ENCODE results near the gene KREMEN1.

DNA sequence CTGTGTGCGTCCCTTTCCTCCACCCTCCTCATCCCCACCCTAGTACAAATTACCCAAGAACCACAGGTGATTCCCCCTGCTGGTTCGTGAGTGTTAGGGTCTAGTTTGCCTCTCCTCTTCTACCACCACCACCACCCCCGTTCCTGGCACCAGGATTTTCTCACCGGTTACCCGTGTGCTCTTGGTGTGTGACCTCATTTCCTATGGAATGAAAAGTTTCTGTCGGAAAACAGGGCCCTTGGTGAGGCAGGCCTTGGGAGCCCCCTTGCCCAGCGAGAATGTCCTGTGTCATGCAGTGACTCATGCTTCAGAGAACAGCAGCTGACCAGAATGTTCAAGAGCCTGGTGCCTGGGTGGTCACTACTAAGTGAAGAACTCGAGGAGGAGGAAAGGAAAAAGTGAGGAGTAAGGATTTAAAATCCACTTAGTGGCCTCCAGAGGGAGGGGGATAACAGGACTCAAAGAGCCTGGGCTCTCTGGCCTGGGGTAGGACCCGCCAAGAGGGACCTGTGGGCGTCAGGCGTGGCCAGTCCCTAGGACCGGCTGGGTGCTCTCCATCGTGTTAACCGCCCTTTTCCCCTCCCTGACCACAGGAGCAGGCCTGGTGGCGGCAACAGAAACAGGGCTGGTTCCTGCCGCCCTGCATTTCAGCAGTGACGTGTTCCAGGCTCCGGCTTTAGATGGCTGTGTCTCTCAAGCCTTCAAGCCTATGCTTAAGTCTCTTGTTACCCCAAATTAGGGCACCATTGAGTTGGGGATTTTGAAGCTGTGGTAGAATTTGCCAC lies 41.4 kb upstream of the KREMEN1 start:
- TF ChIP-seq, protein P1, sequence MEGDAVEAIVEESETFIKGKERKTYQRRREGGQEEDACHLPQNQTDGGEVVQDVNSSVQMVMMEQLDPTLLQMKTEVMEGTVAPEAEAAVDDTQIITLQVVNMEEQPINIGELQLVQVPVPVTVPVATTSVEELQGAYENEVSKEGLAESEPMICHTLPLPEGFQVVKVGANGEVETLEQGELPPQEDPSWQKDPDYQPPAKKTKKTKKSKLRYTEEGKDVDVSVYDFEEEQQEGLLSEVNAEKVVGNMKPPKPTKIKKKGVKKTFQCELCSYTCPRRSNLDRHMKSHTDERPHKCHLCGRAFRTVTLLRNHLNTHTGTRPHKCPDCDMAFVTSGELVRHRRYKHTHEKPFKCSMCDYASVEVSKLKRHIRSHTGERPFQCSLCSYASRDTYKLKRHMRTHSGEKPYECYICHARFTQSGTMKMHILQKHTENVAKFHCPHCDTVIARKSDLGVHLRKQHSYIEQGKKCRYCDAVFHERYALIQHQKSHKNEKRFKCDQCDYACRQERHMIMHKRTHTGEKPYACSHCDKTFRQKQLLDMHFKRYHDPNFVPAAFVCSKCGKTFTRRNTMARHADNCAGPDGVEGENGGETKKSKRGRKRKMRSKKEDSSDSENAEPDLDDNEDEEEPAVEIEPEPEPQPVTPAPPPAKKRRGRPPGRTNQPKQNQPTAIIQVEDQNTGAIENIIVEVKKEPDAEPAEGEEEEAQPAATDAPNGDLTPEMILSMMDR (IDR thresholded peaks at IDR 0.05; ENCODE audit: insufficient read depth, low read length): no peak
- no peak for TF ChIP-seq GABPA (IDR thresholded peaks at IDR 0.05; ENCODE audit: low read depth)
- no peak for TF ChIP-seq POLR2AphosphoS5 (IDR thresholded peaks at IDR 0.05; ENCODE audit: low read depth)
- TF ChIP-seq, protein P2, sequence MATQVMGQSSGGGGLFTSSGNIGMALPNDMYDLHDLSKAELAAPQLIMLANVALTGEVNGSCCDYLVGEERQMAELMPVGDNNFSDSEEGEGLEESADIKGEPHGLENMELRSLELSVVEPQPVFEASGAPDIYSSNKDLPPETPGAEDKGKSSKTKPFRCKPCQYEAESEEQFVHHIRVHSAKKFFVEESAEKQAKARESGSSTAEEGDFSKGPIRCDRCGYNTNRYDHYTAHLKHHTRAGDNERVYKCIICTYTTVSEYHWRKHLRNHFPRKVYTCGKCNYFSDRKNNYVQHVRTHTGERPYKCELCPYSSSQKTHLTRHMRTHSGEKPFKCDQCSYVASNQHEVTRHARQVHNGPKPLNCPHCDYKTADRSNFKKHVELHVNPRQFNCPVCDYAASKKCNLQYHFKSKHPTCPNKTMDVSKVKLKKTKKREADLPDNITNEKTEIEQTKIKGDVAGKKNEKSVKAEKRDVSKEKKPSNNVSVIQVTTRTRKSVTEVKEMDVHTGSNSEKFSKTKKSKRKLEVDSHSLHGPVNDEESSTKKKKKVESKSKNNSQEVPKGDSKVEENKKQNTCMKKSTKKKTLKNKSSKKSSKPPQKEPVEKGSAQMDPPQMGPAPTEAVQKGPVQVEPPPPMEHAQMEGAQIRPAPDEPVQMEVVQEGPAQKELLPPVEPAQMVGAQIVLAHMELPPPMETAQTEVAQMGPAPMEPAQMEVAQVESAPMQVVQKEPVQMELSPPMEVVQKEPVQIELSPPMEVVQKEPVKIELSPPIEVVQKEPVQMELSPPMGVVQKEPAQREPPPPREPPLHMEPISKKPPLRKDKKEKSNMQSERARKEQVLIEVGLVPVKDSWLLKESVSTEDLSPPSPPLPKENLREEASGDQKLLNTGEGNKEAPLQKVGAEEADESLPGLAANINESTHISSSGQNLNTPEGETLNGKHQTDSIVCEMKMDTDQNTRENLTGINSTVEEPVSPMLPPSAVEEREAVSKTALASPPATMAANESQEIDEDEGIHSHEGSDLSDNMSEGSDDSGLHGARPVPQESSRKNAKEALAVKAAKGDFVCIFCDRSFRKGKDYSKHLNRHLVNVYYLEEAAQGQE (IDR thresholded peaks at IDR 0.05; ENCODE audit: insufficient replicate concordance, low read depth): no peak
- no peak for TF ChIP-seq SPI1 (IDR thresholded peaks at IDR 0.05; ENCODE audit: borderline replicate concordance, low read depth)

Data from HL-60 (cell line).